GM23338 (cell line): ENCODE measurements around the gene GNA15. TPM values are rescaled to one million over a fixed set of nuclear protein-coding genes. Genes with fewer than 3 reads are reported as not detected.

Experiments
- ATAC-seq: fragments of 200-7000 bp; cut with Tn5 transposase; 3 replicates; pipeline ENCODE4 v1.9.1; 2020
- DNase-seq: peaks from one replicate; pipeline ENCODE4 v3.0.0-alpha.2; 2015; ENCODE audit warnings: low spot score
- H2AFZ ChIP-seq: fragments of 200-600 bp; sonication (generic); 2 replicates; pipeline ENCODE4 v1.8.0; 2016; ENCODE audit warnings: antibody characterized with exemption, mild to moderate bottlenecking, moderate library complexity
- H3F3A ChIP-seq: fragments of 200-600 bp; sonication (generic); replicated peaks from 2 replicates; pipeline ENCODE4 v1.8.0; 2017; ENCODE audit warnings: antibody characterized with exemption, mixed run types, low read depth
- H3K27ac ChIP-seq: fragments of 200-600 bp; sonication (generic); 2 replicates; pipeline ENCODE4 v1.6.1; 2016; ENCODE audit warnings: low read depth
- H3K27me3 ChIP-seq: fragments of 200-600 bp; sonication (generic); 2 replicates; pipeline ENCODE4 v1.8.0; 2016; ENCODE audit warnings: mild to moderate bottlenecking, mixed run types, moderate library complexity; ENCODE audit not compliant: insufficient read depth
- H3K36me3 ChIP-seq: fragments of 200-600 bp; sonication (generic); 2 replicates; pipeline ENCODE4 v1.8.0; 2016; ENCODE audit warnings: mild to moderate bottlenecking; ENCODE audit not compliant: insufficient read depth
- H3K4me1 ChIP-seq: fragments of 200-600 bp; sonication (generic); 2 replicates; pipeline ENCODE4 v1.8.0; 2016; ENCODE audit warnings: mild to moderate bottlenecking, moderate library complexity; ENCODE audit not compliant: insufficient read depth
- H3K4me2 ChIP-seq: fragments of 200-600 bp; sonication (generic); 2 replicates; pipeline ENCODE4 v1.7.1; 2017; ENCODE audit warnings: mixed run types
- H3K4me3 ChIP-seq: fragments of 200-600 bp; sonication (generic); 2 replicates; pipeline ENCODE4 v1.6.1; 2016; ENCODE audit warnings: mixed run types
- H3K79me2 ChIP-seq: fragments of 200-600 bp; sonication (generic); replicated peaks from 2 replicates; pipeline ENCODE4 v1.8.0; 2017; ENCODE audit warnings: mild to moderate bottlenecking; ENCODE audit not compliant: insufficient read depth
- H3K9me2 ChIP-seq: fragments of 200-600 bp; sonication (generic); 2 replicates; pipeline ENCODE4 v1.8.0; 2017; ENCODE audit not compliant: insufficient read depth
- H4K20me1 ChIP-seq: fragments of 200-600 bp; sonication (generic); replicated peaks from 2 replicates; pipeline ENCODE4 v1.8.0; 2017; ENCODE audit warnings: mild to moderate bottlenecking; ENCODE audit not compliant: insufficient read depth
- H3K27ac Mint-ChIP-seq: 2 replicates; pipeline ENCODE4 v1.8.0; 2020; ENCODE audit warnings: inconsistent platforms, mild to moderate bottlenecking, moderate library complexity, mixed read lengths
- H3K27me3 Mint-ChIP-seq: 3 replicates; pipeline ENCODE4 v1.8.0; 2022; ENCODE audit warnings: low read depth, mild to moderate bottlenecking, moderate library complexity, mixed read lengths, inconsistent platforms; ENCODE audit not compliant: insufficient read depth, poor library complexity
- H3K36me3 Mint-ChIP-seq: 3 replicates; pipeline ENCODE4 v1.8.0; 2021; ENCODE audit warnings: low read depth, mild to moderate bottlenecking, inconsistent platforms, moderate library complexity, mixed read lengths
- H3K4me1 Mint-ChIP-seq: 3 replicates; pipeline ENCODE4 v1.8.0; 2020; ENCODE audit warnings: mild to moderate bottlenecking, inconsistent platforms, mixed read lengths
- H3K4me3 Mint-ChIP-seq: 3 replicates; pipeline ENCODE4 v1.8.0; 2021; ENCODE audit warnings: moderate library complexity, mild to moderate bottlenecking, inconsistent platforms, mixed read lengths
- H3K9me3 Mint-ChIP-seq: 3 replicates; pipeline ENCODE4 v1.8.0; 2020; ENCODE audit warnings: moderate library complexity, mild to moderate bottlenecking, inconsistent platforms, mixed read lengths
- CREB1 ChIP-seq: fragments of 250-450 bp; sonication (Bioruptor Pico); IDR thresholded peaks from 2 replicates; pipeline ENCODE4 v1.5.0; 2020; ENCODE audit warnings: low read depth, mild to moderate bottlenecking, moderate library complexity
- EZH2 ChIP-seq: fragments of 200-600 bp; sonication (generic); IDR thresholded peaks from one replicate; pipeline ENCODE4 v1.8.0; 2017; ENCODE audit warnings: antibody characterized with exemption, mild to moderate bottlenecking, low read depth; ENCODE audit not compliant: unreplicated experiment
- EZH2phosphoT487 ChIP-seq: fragments of 200-600 bp; sonication (generic); IDR thresholded peaks from one replicate; pipeline ENCODE4 v1.8.1; 2018; ENCODE audit warnings: antibody characterized with exemption; ENCODE audit not compliant: unreplicated experiment
- JUNB ChIP-seq: IDR thresholded peaks from one replicate; pipeline ENCODE4 v1.6.1; 2016; ENCODE audit warnings: antibody characterized with exemption; ENCODE audit not compliant: unreplicated experiment
- POLR2AphosphoS5 ChIP-seq: IDR thresholded peaks from 2 replicates; pipeline ENCODE4 v1.6.1; 2016; ENCODE audit warnings: antibody characterized with exemption, low read depth
- REST ChIP-seq: IDR thresholded peaks from one replicate; pipeline ENCODE4 v1.6.1; 2018; ENCODE audit warnings: antibody characterized with exemption; ENCODE audit not compliant: unreplicated experiment
- STAT1 ChIP-seq: IDR thresholded peaks from one replicate; pipeline ENCODE4 v1.6.1; 2016; ENCODE audit warnings: antibody characterized with exemption; ENCODE audit not compliant: unreplicated experiment
- ZNF331 ChIP-seq: fragments of 250-450 bp; sonication (Bioruptor Pico); IDR thresholded peaks from 2 replicates; pipeline ENCODE4 v1.5.0; 2020; ENCODE audit warnings: low read depth, mild to moderate bottlenecking, moderate library complexity
- ZNF462 ChIP-seq: fragments of 250-450 bp; sonication (Bioruptor Pico); IDR thresholded peaks from 2 replicates; pipeline ENCODE4 v1.5.0; 2020; ENCODE audit warnings: mild to moderate bottlenecking, moderate library complexity
- polyA plus RNA-seq: library from polyadenylated mRNA; unstranded; fragments of >200 nt; fragmentation: Nextera tagmentation; extraction: Ambion mirVana; gene quantifications from 2 replicates; pipeline ENCODE4 v1.2.1, GENCODE V29; 2016
- total RNA-seq: library from RNA; depleted of rRNA; stranded (reverse); fragments of >200 nt; shearing (Covaris generic); gene quantifications from 2 replicates; pipeline ENCODE4 v1.2.3, GENCODE V29; 2014
- TF ChIP-seq, protein P1 (sequence below): IDR thresholded peaks from 2 replicates; pipeline ENCODE4 v1.6.1; 2016; ENCODE audit warnings: antibody characterized with exemption
- TF ChIP-seq, protein P2 (sequence below), 2 experiments: fragments of 200-600 bp in 1 of 2; sonication (generic) in 1 of 2; conservative IDR thresholded peaks; 2 replicates each; pipeline versions ENCODE4 v1.5.1 to v1.6.1; 2016 to 2017; ENCODE audit warnings: antibody characterized with exemption in 2 of 2, low read depth in 2 of 2, mild to moderate bottlenecking in 2 of 2, moderate library complexity in 1 of 2

GNA15 gene
- total and polyA plus RNA-seq, 2 experiments from 2014 or later, result 0.14 to 0.31 TPM

DNA sequence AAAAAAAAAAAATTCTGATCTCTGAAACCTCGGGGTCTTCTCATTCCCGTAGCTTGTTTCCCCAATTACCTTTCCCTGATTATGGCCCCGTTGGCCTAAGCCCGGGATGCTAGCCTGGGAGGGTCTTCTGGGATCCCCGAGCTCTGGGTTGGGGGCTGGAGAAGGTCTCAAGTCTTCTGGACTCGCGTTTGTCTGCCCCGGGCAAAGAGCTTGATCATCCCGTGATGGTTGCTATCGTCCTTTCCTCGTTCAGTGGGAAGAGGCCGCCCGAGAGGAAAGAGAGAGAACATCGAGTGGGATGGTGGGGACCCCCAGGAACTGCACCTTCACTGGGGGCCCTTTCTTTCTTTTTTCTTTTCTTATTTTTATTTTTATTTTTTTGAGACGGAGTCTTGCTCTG lies 2.4 kb downstream of the GNA15 start (continued):
- TF ChIP-seq, protein P1, sequence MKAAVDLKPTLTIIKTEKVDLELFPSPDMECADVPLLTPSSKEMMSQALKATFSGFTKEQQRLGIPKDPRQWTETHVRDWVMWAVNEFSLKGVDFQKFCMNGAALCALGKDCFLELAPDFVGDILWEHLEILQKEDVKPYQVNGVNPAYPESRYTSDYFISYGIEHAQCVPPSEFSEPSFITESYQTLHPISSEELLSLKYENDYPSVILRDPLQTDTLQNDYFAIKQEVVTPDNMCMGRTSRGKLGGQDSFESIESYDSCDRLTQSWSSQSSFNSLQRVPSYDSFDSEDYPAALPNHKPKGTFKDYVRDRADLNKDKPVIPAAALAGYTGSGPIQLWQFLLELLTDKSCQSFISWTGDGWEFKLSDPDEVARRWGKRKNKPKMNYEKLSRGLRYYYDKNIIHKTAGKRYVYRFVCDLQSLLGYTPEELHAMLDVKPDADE, result no peak
- TF ChIP-seq JUNB (no peak), CREB1 (CRISPR knock-in tag) (no peak), REST (no peak), EZH2 (no peak), EZH2phosphoT487 (no peak), POLR2AphosphoS5 (no peak), ZNF331 (no peak)
- TF ChIP-seq, protein P2, sequence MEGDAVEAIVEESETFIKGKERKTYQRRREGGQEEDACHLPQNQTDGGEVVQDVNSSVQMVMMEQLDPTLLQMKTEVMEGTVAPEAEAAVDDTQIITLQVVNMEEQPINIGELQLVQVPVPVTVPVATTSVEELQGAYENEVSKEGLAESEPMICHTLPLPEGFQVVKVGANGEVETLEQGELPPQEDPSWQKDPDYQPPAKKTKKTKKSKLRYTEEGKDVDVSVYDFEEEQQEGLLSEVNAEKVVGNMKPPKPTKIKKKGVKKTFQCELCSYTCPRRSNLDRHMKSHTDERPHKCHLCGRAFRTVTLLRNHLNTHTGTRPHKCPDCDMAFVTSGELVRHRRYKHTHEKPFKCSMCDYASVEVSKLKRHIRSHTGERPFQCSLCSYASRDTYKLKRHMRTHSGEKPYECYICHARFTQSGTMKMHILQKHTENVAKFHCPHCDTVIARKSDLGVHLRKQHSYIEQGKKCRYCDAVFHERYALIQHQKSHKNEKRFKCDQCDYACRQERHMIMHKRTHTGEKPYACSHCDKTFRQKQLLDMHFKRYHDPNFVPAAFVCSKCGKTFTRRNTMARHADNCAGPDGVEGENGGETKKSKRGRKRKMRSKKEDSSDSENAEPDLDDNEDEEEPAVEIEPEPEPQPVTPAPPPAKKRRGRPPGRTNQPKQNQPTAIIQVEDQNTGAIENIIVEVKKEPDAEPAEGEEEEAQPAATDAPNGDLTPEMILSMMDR (conservative IDR thresholded peaks at IDR 0.05; ENCODE audit: low read depth in 2 of 2), result no peak

DNA sequence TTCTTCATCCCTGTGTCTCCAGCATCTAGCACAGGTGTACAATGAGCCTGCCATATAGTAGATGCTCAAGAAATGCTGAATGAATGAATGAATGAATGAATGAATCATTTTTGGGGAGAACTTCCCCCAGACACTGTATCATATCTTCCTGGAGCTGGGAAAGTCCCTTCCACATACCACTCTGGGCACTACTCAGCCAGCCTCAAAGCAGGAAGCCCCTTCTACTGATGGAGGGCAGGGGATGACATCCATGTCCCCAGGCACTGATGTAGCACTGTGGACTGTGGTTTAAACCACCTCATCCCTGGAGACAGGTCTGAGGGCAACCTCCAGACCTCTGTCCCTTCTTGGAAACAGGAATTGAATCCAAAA lies 4.8 kb downstream of the GNA15 start:
- Mint-ChIP-seq H3K4me1 (no peaks in the 10 kb centered on the region), H3K27ac (no peak overlapping the region), H3K4me3 (no peak overlapping the region), H3K27me3 (peaks cover 7% of the 10 kb centered on the region), H3K36me3 (no peaks in the 10 kb centered on the region), H3K9me3 (no peaks in the 10 kb centered on the region; the same call in 2 of the 3 replicates)
- H3F3A ChIP-seq, result no peaks in the 10 kb centered on the region
- DNase-seq, result no peak
- H2AFZ ChIP-seq, result no peak overlapping the region
- no peaks in the 10 kb centered on the region for H3K4me1 ChIP-seq
- no peak overlapping the region for H3K27ac ChIP-seq
- H3K4me2 ChIP-seq, result no peak overlapping the region
- no peaks in the 10 kb centered on the region for H3K27me3 ChIP-seq
- TF ChIP-seq ZNF331, result no peak
- no peak for TF ChIP-seq EZH2phosphoT487
- TF ChIP-seq, protein P1, result no peak
- no peak for TF ChIP-seq EZH2
- no peak for TF ChIP-seq ZNF462 (CRISPR knock-in tag)
- TF ChIP-seq STAT1, result no peak
- no peak for ATAC-seq
- no peaks in the 10 kb centered on the region for H3K9me2 ChIP-seq
- H3K79me2 ChIP-seq, result no peaks in the 10 kb centered on the region
- no peaks in the 10 kb centered on the region for H3K36me3 ChIP-seq
- H4K20me1 ChIP-seq, result no peaks in the 10 kb centered on the region
- no peak overlapping the region for H3K4me3 ChIP-seq
